SK-MEL-5 (cell line): ENCODE results near the gene EME1. TPM values are rescaled to one million over a fixed set of nuclear protein-coding genes. Genes with fewer than 3 reads are reported as not detected.

Experiments
- DNase-seq: peaks from one replicate; pipeline ENCODE4 v3.0.0-alpha.2; 2016; ENCODE audit warnings: low read depth, low spot score
- in situ Hi-C: cut with HindIII; loops from 2 replicates; pipeline ENCODE4 v1.10.0; 2016; ENCODE audit warnings: low sequenced_read_pairs, high pct_unique_total_duplicates, low pct_unique_long_range_greater_than_20kb
- total RNA-seq: library from RNA; depleted of rRNA; stranded (reverse); fragments of >200 nt; shearing (Covaris generic); gene quantifications from 2 replicates; pipeline ENCODE4 v1.2.3, GENCODE V29; 2014

The EME1 gene
- total RNA-seq, 1 experiment from 2014 or later: 13.0 TPM

GRCh38 chr17:50359005-50359699 lies 13.9 kb upstream of the EME1 start:
- in situ Hi-C loops: no loop called here
- DNase-seq: no peak

GRCh38 chr17:50359998-50360461 lies 13.0 kb upstream of the EME1 start:
- DNase-seq: no peak
- in situ Hi-C loops: no loop called here

- DNase-seq: no peak
- in situ Hi-C loops: no loop called here
Measured at GRCh38 chr17:50360486-50361115, 12.4 kb upstream of the EME1 start.

- DNase-seq: peak; percentile 84
- in situ Hi-C loops: no loop called here
Measured at GRCh38 chr17:50361561-50362480, 11.2 kb upstream of the EME1 start.

GRCh38 chr17:50362661-50363060 lies 10.4 kb upstream of the EME1 start:
- in situ Hi-C loops: no loop called here
- DNase-seq: no peak

GRCh38 chr17:50363217-50364060 lies 9.6 kb upstream of the EME1 start:
- peak; percentile 73 for DNase-seq
- in situ Hi-C loops: no loop called here

GRCh38 chr17:50364061-50364458 lies 9.0 kb upstream of the EME1 start:
- in situ Hi-C loops: no loop called here
- DNase-seq: no peak

- in situ Hi-C loops: no loop called here
- DNase-seq: no peak
Measured at GRCh38 chr17:50364715-50365114, 8.3 kb upstream of the EME1 start.

GRCh38 chr17:50365165-50365564 lies 7.9 kb upstream of the EME1 start:
- in situ Hi-C loops: no loop called here
- no peak for DNase-seq

GRCh38 chr17:50365649-50366393 lies 7.2 kb upstream of the EME1 start:
- in situ Hi-C loops: no loop called here
- DNase-seq: no peak

- DNase-seq: no peak
- in situ Hi-C loops: no loop called here
Measured at GRCh38 chr17:50367401-50367800, 5.6 kb upstream of the EME1 start.

GRCh38 chr17:50370052-50370451 lies 3.0 kb upstream of the EME1 start:
- no peak for DNase-seq
- in situ Hi-C loops: no loop called here

GRCh38 chr17:50371526-50371925 lies 1.5 kb upstream of the EME1 start:
- in situ Hi-C loops: no loop called here
- no peak for DNase-seq

- no peak for DNase-seq
- in situ Hi-C loops: no loop called here
Measured at GRCh38 chr17:50372222-50372757, 739 bp upstream of the EME1 start.

GRCh38 chr17:50373705-50374104 lies 676 bp downstream of the EME1 start:
- DNase-seq: no peak
- in situ Hi-C loops: no loop called here

- in situ Hi-C loops: no loop called here
Measured at GRCh38 chr17:50375858-50376538, 3.0 kb downstream of the EME1 start.

More at GRCh38 chr17:50375858-50376538, 3.0 kb downstream of the EME1 start:
- no peak for DNase-seq
